GM19438 (cell line): Measurements from ENCODE around the gene DYRK2.
A peak's percentile ranks its signal among the peaks of the same experiment; 100 is the strongest.

Experiments used
- ATAC-seq: cut with Tn5 transposase; IDR thresholded peaks from one replicate; pipeline ENCODE4 v1.9.1; 2021; ENCODE audit warnings: low read depth; ENCODE audit not compliant: unreplicated experiment

Gene DYRK2

GRCh38 chr12:67645126-67645525, 3.4 kb upstream of the DYRK2 start:
- ATAC-seq, result no peak

GRCh38 chr12:67645601-67646000, 2.9 kb upstream of the DYRK2 start:
- ATAC-seq, result no peak

GRCh38 chr12:67646775-67647174, 1.8 kb upstream of the DYRK2 start:
- ATAC-seq, result no peak

GRCh38 chr12:67647181-67647798, 1.3 kb upstream of the DYRK2 start:
- no peak for ATAC-seq

- ATAC-seq, result peak; percentile 24
These were observed 585 bp upstream of the DYRK2 start for GRCh38 chr12:67647799-67648520.

- ATAC-seq, result peak; percentile 20
These were observed 670 bp downstream of the DYRK2 start for GRCh38 chr12:67649261-67649569.

- no peak for ATAC-seq
These were observed 1.2 kb downstream of the DYRK2 start for GRCh38 chr12:67649570-67650387.

GRCh38 chr12:67650388-67651131, 2.0 kb downstream of the DYRK2 start:
- ATAC-seq, result no peak

- ATAC-seq, result no peak
These were observed 2.7 kb downstream of the DYRK2 start for GRCh38 chr12:67651132-67651695.

- ATAC-seq, result no peak
These were observed 7.3 kb downstream of the DYRK2 start for GRCh38 chr12:67655829-67656228.

- ATAC-seq, result no peak
These were observed 7.7 kb downstream of the DYRK2 start for GRCh38 chr12:67656251-67656650.

- no peak for ATAC-seq
These were observed 9.9 kb downstream of the DYRK2 start for GRCh38 chr12:67658486-67658885.

- ATAC-seq, result no peak
These were observed 10.7 kb downstream of the DYRK2 start for GRCh38 chr12:67659292-67659691.

GRCh38 chr12:67661311-67662021, 12.9 kb downstream of the DYRK2 start:
- no peak for ATAC-seq

- no peak for ATAC-seq
These were observed 14.5 kb downstream of the DYRK2 start for GRCh38 chr12:67662910-67663538.

GRCh38 chr12:67664171-67664570, 15.6 kb downstream of the DYRK2 start:
- no peak for ATAC-seq

GRCh38 chr12:67665679-67666078, 17.1 kb downstream of the DYRK2 start:
- no peak for ATAC-seq

GRCh38 chr12:67666605-67667004, 18.1 kb downstream of the DYRK2 start:
- no peak for ATAC-seq

- ATAC-seq, result no peak
These were observed 18.9 kb downstream of the DYRK2 start for GRCh38 chr12:67667276-67668073.
